OCI-LY1 (cell line): Measurements from ENCODE around the gene PRR16.

ENCODE experiments used
- CTCF ChIP-seq: fragments of 200-600 bp; sonication (generic), shearing (Covaris generic); IDR thresholded peaks from 2 replicates; pipeline ENCODE4 v1.5.1; 2017; ENCODE audit warnings: mild to moderate bottlenecking, antibody characterized with exemption, low read length, moderate library complexity, mixed read lengths
- EZH2 ChIP-seq: fragments of 200-600 bp; sonication (generic), shearing (Covaris generic); IDR thresholded peaks from 2 replicates; pipeline ENCODE4 v1.8.0; 2017; ENCODE audit warnings: borderline replicate concordance, mixed run types, mild to moderate bottlenecking, antibody characterized with exemption, low read length, moderate library complexity, mixed read lengths

GRCh38 chr5:120510994-120511686, 47.0 kb downstream of the PRR16 start:
- TF ChIP-seq CTCF, result no peak
- TF ChIP-seq EZH2, result no peak
